NCI-H187 (cell line): ENCODE results near the gene PGAM2.
A peak's percentile ranks its signal among the peaks of the same experiment; 100 is the strongest.
"Not testable (repeated sequence)": the region's sequence is repeated elsewhere in the genome, so short reads cannot be mapped to it uniquely, and the experiment has no call there.

Experiments used
- DNase-seq, 2 experiments: peaks; one replicate each; lab custom pipeline; 2025; lab: John Stamatoyannopoulos, UW

Gene PGAM2

DNA sequence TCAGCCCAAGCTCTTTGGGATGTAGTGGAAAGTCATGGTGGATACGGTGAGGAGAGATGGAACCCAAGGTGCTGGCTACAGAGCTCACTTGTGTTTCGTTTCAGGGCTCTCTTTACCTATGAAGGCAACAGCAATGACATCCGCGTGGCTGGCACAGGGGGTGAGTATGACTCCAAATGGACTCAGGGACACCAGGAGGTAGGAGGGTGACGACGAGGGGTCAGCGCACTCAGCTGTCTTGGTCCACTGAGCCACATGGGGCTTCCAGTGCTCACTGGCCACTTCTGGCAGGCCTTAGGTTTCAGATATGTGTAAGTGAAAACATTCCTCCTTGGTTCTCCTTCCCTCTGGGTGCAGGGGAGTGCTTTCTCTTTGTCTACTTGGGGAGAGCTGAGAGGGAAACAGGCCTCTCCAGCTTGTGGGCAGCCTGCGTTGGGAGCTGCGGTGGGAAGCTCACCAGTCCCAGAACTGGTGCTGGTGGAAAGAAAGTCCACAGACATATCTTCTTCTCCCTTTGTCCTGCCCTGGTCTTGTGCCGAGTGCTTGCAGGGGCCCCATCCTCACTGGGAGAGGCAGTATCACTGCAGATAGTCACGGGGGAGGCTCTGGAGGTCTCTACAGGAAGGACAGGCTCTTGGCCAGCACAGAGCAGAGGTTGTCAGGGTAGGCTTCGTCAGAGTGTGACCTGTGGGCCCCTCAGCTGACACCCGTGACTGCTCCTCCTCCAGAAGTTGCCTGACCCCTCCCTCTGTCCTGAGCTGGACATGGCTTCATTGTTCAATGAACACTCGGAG is 15.0 kb downstream of the PGAM2 start:
- no peak for DNase-seq

GRCh38 chr7:44048031-44048795 is 17.2 kb downstream of the PGAM2 start:
- no peak for DNase-seq

GRCh38 chr7:44046321-44047061 is 18.9 kb downstream of the PGAM2 start:
- no peak for DNase-seq

- DNase-seq = no peak
Measured at GRCh38 chr7:44045226-44046014, 19.9 kb downstream of the PGAM2 start.

GRCh38 chr7:44044315-44045225 is 20.8 kb downstream of the PGAM2 start, which contains the start of gene DBNL:
DBNL (plus strand) TSS chr7:44044702; CDS start chr7:44044738, 36 bp downstream.
- DNase-seq = peak; percentile 70 to 71

- DNase-seq = no peak
Measured at GRCh38 chr7:44043902-44044301, 21.5 kb downstream of the PGAM2 start.

- DNase-seq = no peak
Measured at GRCh38 chr7:44042221-44042620, 23.1 kb downstream of the PGAM2 start.

GRCh38 chr7:44040493-44040891 is 24.9 kb downstream of the PGAM2 start:
- DNase-seq = not testable (repeated sequence)

GRCh38 chr7:44039800-44040492 is 25.4 kb downstream of the PGAM2 start:
- not testable (repeated sequence) for DNase-seq

DNA sequence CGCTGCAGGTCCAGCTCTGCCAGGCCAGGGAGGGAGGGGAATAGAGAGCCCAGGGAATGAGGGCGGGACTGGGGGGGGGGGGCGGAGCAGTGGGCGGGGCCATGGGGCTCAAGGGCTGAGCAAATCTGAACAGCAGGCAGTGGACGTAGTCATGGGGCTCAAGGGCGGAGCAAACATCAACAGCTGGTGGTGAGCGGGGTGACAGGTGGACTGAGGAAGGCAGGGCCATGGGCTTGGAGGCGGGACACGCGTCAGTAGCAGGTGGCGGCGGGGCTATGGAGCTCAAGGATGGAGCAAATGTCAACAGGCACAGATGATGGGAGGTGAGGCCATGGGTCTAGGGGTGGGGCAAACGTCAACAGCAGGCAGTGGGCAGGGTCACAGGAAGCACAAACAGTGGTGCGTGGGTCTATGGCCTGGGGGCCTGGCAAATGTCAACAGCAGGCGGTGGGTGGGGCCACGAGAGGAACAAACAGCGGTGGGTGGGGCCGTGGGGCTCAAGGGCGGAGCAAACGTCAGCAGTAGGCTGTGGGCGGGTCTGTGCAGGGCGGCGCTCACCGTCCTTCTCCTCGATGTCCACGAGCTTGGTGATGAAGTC is 26.3 kb downstream of the PGAM2 start:
- peak; percentile 92 to 96 for DNase-seq

- not testable (repeated sequence) for DNase-seq
Measured at GRCh38 chr7:44038553-44038952, 26.8 kb downstream of the PGAM2 start.

GRCh38 chr7:44037951-44038350 is 27.4 kb downstream of the PGAM2 start:
- not testable (repeated sequence) for DNase-seq

DNA sequence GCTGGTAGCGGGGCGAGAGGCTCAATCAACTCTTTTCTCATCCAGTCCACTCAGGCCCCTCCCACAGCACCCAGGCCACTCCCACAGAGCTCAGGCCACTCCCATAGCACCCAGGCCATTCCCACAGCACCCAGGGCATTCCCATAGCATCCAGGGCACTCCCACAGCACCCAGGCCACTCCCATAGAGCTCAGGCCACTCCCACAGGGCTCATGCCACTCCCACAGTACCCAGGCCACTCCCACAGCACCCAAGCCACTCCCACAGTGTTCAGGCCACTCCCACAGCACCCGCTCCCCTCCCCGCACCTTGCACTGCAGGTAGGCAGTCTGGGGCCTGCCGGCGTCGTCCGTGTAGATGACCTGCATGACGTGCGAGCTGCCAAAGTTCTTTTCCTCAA is 29.0 kb downstream of the PGAM2 start:
- peak in 1 of 2 experiments; percentile 18 for DNase-seq

DNA sequence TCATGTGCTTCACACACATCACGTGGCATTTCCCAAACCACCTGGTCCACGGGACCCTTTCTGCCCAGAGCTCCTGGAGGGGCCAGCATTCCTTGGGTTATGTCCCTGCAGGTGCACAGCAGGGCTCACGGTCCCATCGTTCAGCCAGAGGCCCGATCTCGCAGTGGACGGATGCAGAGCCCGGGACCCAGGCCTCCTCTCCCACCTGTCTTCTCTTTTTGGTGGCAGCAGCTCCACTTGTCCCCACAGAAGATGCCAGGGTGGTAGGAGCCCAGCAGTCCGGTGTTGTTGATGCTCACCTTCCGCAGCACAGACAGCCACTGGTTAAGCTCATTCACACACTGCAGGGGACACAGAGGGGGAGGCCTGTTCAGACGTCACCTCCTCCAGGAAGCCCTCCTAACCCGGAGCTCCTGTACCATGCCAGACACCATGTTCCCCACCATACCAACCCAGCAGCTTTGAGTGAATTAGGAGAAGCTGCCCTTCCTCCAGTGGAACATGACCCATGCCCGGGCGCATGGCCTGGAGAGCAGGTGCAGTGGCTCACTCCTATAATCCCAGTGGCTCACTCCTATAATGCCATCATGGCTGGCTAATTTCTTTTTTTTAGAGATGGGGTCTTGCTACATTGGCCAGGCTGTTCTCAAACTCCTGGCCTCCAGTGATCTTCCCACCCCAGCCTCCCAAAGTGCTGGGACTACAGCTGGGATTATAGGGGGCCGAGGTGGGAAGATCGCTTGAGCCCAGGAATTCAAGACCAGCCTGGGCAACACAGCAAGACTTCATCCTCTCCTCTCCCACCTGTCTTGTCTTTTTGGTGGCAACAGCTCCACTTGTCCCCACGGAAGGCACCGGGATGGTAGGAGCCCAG is 31.2 kb downstream of the PGAM2 start:
- not testable (repeated sequence) for DNase-seq

DNA sequence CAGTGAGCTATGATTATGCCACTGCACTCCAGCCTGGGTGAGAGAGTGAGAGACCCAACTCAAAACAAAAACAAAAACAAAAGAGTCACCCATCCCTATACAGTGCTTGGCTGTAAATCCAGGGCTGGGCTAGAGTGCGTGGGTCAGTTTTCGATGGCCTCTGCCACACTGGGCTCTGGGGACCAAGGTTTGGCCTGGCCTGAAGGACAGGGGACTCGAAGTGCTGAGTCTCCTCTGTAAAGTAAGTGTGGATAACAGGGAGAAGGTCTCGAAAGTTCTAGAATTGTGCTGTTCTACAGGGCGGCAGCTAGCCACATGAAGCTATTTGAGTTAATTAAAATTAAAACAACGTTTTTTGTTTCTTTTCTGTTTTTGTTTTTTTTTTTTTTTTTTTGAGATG is 33.3 kb downstream of the PGAM2 start:
- not testable (repeated sequence) for DNase-seq

DNA sequence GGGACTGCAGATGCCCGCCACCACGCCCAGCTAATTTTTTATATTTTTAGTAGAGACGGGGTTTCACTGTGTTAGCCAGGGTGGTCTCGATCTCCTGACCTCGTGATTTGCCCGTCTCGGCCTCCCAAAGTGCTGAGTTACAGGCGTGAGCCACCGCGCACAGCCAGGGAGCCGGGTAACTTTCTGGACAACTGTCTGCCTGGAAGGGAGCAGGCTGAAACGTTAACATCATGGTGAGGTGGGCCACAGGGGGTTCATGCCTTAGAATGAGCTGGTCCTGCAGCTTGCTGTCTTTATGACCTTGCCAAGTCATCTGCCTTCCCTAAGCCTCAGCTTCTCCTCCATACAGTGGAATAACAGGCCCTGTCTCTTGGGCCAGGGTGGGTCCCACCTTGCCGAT is 34.0 kb downstream of the PGAM2 start:
- not testable (repeated sequence) for DNase-seq

GRCh38 chr7:44030029-44030428 is 35.3 kb downstream of the PGAM2 start:
- not testable (repeated sequence) for DNase-seq

DNA sequence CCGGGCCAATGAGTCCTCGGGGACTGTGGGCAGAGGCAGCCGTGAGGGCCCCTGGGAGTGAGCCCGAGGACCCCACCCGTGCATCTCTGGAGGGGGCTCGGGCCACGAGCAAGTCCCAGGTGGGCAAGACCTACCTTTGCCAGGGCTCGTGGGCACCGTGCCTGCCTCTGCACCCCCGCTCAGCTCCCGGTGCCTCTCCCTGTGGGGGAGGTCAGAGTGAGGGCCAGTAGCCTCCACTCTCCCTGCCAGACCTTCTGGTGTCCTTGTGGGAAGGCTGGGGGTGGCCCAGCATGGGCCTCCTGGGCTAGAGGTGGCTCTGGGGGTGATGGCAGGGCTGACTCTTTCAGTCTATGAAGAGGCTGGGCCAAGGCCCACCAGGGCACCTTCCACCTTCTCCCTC is 35.9 kb downstream of the PGAM2 start:
- DNase-seq = not testable (repeated sequence)
